GM12891 (cell line): Measurements from ENCODE around the gene DESI2.

Experiments used
- DNase-seq: peaks from one replicate; pipeline ENCODE4 v3.0.0; 2011; ENCODE audit warnings: low spot score; ENCODE audit not compliant: insufficient read length
- FAIRE-seq: peaks from 2 replicates; lab custom pipeline; 2011; peaks lifted over from hg19 to GRCh38; lab: Jason Lieb, UNC
- PAX5 ChIP-seq: IDR thresholded peaks from 2 replicates; pipeline ENCODE4 v1.6.1; 2011; ENCODE audit warnings: low read length, moderate library complexity, mild to moderate bottlenecking; ENCODE audit not compliant: insufficient read depth, severe bottlenecking
- POLR2A ChIP-seq: IDR thresholded peaks from 2 replicates; pipeline ENCODE4 v1.6.1; 2011; ENCODE audit warnings: low read depth, low read length, control low read depth
- POLR2AphosphoS5 ChIP-seq: IDR thresholded peaks from 2 replicates; pipeline ENCODE4 v1.6.1; 2011; ENCODE audit warnings: low read depth, low read length, control low read depth
- POU2F2 ChIP-seq: IDR thresholded peaks from 2 replicates; pipeline ENCODE4 v1.6.1; 2011; ENCODE audit warnings: low read depth, mild to moderate bottlenecking, control low read depth, low read length, moderate library complexity
- SPI1 ChIP-seq: IDR thresholded peaks from 2 replicates; pipeline ENCODE4 v1.6.1; 2011; ENCODE audit warnings: low read depth, low read length, control low read depth
- TAF1 ChIP-seq: IDR thresholded peaks from 2 replicates; pipeline ENCODE4 v1.6.1; 2011; ENCODE audit warnings: low read depth, low read length, control low read depth

Gene DESI2

DNA sequence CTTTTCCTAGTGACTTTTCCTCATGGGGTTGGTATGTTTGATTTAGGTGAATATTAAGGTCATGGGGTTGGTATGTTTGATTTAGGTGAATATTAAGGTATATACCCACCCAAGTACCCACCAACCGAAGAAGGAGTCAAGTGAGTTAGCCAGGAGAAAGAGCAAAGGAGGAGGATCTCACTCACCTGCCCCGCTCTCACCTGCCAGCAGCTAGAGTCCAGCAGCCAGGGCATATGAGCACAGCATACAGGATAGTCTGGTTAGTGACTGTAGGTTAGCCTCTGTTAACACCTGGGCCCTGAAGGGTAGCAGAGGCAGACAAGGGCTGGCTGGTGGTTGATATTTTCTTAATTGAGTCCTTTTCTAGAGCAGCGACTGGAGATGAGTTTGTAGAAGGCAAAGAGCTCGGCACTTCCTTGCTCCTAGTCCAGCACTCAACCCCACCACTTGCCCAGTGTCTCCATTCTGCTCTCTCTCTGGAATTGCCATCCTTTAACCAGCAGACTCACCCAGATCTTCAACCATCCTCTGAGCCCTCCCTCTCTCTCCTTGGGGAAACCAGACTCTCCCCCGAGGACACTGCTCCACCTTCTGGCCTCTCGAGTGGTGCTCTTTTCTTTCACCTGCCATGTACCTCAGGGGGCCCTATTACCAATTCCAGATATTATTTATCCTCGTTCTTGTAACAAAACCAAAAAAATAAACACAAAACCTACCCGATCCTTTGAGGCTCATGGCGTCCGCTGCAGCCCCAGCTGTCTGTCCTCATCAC lies 16.3 kb upstream of the DESI2 start:
- DNase-seq (no peak), FAIRE-seq (no peak)
- TF ChIP-seq SPI1 (no peak), POU2F2 (no peak), POLR2A (no peak), PAX5 (no peak), POLR2AphosphoS5 (no peak), TAF1 (no peak)

DNA sequence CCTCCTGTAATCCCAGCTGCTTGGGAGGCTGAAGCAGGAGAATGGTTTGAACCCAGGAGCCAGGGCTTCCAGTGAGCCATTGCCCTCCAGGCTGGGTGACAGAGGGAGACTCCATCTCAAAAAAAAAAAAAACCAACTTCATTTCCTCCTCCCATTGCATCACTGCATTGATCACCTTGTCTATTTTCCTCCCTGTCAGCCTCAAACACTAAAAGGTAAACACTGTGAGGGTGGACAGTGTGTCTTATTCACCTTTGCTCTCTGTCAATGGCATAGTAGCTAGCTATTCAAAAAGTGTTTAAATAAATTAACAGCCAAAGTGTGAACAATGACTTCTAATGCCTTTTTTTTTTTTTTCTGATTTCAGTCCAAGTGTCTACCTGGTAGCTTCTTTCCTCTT lies 13.4 kb upstream of the DESI2 start:
- TF ChIP-seq PAX5: no peak
- DNase-seq (no peak), FAIRE-seq (no peak)

DNA sequence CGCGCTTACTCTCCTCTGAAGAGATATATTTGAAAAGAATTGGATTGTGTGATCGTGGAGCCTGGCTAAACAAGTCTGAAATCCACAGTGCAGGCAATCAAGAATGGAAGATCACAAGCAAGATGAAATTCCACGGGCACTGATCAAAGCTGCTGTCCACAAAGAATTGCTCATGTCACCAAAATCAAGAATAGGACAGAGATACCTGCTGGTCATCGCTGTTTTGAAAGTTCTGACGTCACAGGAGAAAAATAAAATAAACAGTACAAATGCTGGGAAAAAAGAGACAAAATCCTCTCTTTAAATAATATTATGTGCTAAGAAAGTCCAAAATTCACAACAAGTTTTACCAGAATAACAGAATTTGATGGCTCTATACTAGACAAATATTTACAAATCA lies 12.0 kb upstream of the DESI2 start:
- no peak for TF ChIP-seq PAX5
- TF ChIP-seq TAF1: no peak
- no peak for TF ChIP-seq POLR2A
- no peak for TF ChIP-seq POLR2AphosphoS5
- no peak for TF ChIP-seq SPI1
- no peak for TF ChIP-seq POU2F2
- FAIRE-seq: no peak
- no peak for DNase-seq

GRCh38 chr1:244642526-244642925 lies 10.4 kb upstream of the DESI2 start:
- no peak for TF ChIP-seq POLR2A
- no peak for TF ChIP-seq TAF1
- no peak for TF ChIP-seq POU2F2
- TF ChIP-seq POLR2AphosphoS5: no peak
- no peak for TF ChIP-seq SPI1
- TF ChIP-seq PAX5: no peak
- no peak for DNase-seq
- FAIRE-seq: no peak

GRCh38 chr1:244642988-244643387 lies 9.9 kb upstream of the DESI2 start:
- DNase-seq (no peak), FAIRE-seq (no peak)
- no peak for TF ChIP-seq SPI1
- no peak for TF ChIP-seq POU2F2
- TF ChIP-seq PAX5: no peak
- TF ChIP-seq POLR2A: no peak

GRCh38 chr1:244645414-244645813 lies 7.5 kb upstream of the DESI2 start:
- no peak for FAIRE-seq
- TF ChIP-seq POLR2A: no peak
- DNase-seq: no peak

- FAIRE-seq: no peak
- TF ChIP-seq POLR2AphosphoS5 (no peak), POU2F2 (no peak), TAF1 (no peak), SPI1 (no peak), PAX5 (no peak), POLR2A (no peak)
- no peak for DNase-seq
Observed at GRCh38 chr1:244645890-244646289, 7.0 kb upstream of the DESI2 start.

- DNase-seq (no peak), FAIRE-seq (no peak)
- TF ChIP-seq SPI1: no peak
- TF ChIP-seq POU2F2: no peak
- TF ChIP-seq PAX5: no peak
- TF ChIP-seq POLR2AphosphoS5: no peak
- TF ChIP-seq POLR2A: no peak
- TF ChIP-seq TAF1: no peak
Observed at GRCh38 chr1:244647819-244648218, 5.1 kb upstream of the DESI2 start.

GRCh38 chr1:244651956-244652622 lies 837 bp upstream of the DESI2 start:
- no peak for TF ChIP-seq SPI1
- TF ChIP-seq POLR2AphosphoS5: no peak; the same call in none of the 2 replicates
- no peak for TF ChIP-seq TAF1
- TF ChIP-seq PAX5: no peak
- TF ChIP-seq POLR2A: peak; percentile 54; the same call in 1 of the 2 replicates
- DNase-seq (no peak), FAIRE-seq (no peak)

GRCh38 chr1:244653439-244654107 lies 647 bp downstream of the DESI2 start:
- FAIRE-seq (no peak), DNase-seq (no peak)
- TF ChIP-seq POLR2A: no peak
- TF ChIP-seq SPI1: no peak
- no peak for TF ChIP-seq POU2F2
- TF ChIP-seq TAF1: no peak
- TF ChIP-seq POLR2AphosphoS5: no peak
- TF ChIP-seq PAX5: no peak
